GM21367 (cell line): ENCODE measurements around the gene MYO16.
"Not testable (repeated sequence)": the region's sequence is repeated elsewhere in the genome, so short reads cannot be mapped to it uniquely, and the experiment has no call there.

Source experiments
- ATAC-seq: cut with Tn5 transposase; IDR thresholded peaks from one replicate; pipeline ENCODE4 v1.9.1; 2021; ENCODE audit not compliant: unreplicated experiment

MYO16 gene

GRCh38 chr13:108967371-108967770 lies 338.0 kb downstream of the MYO16 start:
- ATAC-seq, result no peak

- no peak for ATAC-seq
These were observed 339.2 kb downstream of the MYO16 start for GRCh38 chr13:108968566-108968965.

GRCh38 chr13:108974686-108975085 lies 345.3 kb downstream of the MYO16 start:
- no peak for ATAC-seq

GRCh38 chr13:108980237-108980636 lies 350.8 kb downstream of the MYO16 start:
- no peak for ATAC-seq

- ATAC-seq, result no peak
These were observed 352.0 kb downstream of the MYO16 start for GRCh38 chr13:108981407-108981806.

- ATAC-seq, result no peak
These were observed 353.9 kb downstream of the MYO16 start for GRCh38 chr13:108983273-108983672.

GRCh38 chr13:108984251-108984920 lies 355.0 kb downstream of the MYO16 start:
- no peak for ATAC-seq

- no peak for ATAC-seq
These were observed 355.8 kb downstream of the MYO16 start for GRCh38 chr13:108985166-108985565.

GRCh38 chr13:108987517-108987916 lies 358.1 kb downstream of the MYO16 start:
- no peak for ATAC-seq

GRCh38 chr13:108987944-108988343 lies 358.5 kb downstream of the MYO16 start:
- no peak for ATAC-seq

- not testable (repeated sequence) for ATAC-seq
These were observed 362.0 kb downstream of the MYO16 start for GRCh38 chr13:108991416-108991815.

- no peak for ATAC-seq
These were observed 363.9 kb downstream of the MYO16 start for GRCh38 chr13:108993346-108993745.

GRCh38 chr13:108996430-108996829 lies 367.0 kb downstream of the MYO16 start:
- no peak for ATAC-seq

GRCh38 chr13:109000207-109000606 lies 370.8 kb downstream of the MYO16 start:
- ATAC-seq, result no peak

- ATAC-seq, result no peak
These were observed 373.5 kb downstream of the MYO16 start for GRCh38 chr13:109002934-109003333.

- no peak for ATAC-seq
These were observed 378.5 kb downstream of the MYO16 start for GRCh38 chr13:109007946-109008345.

GRCh38 chr13:109009756-109010155 lies 380.3 kb downstream of the MYO16 start:
- no peak for ATAC-seq

GRCh38 chr13:109010912-109011311 lies 381.5 kb downstream of the MYO16 start:
- no peak for ATAC-seq

GRCh38 chr13:109012115-109012514 lies 382.7 kb downstream of the MYO16 start:
- no peak for ATAC-seq

- ATAC-seq, result no peak
These were observed 392.1 kb downstream of the MYO16 start for GRCh38 chr13:109021558-109021957.

- ATAC-seq, result no peak
These were observed 395.2 kb downstream of the MYO16 start for GRCh38 chr13:109024611-109025010.

- ATAC-seq, result no peak
These were observed 396.9 kb downstream of the MYO16 start for GRCh38 chr13:109026266-109026665.

- ATAC-seq, result no peak
These were observed 399.2 kb downstream of the MYO16 start for GRCh38 chr13:109028624-109029023.
